ENCODE data around the gene MYO15B.

Gene MYO15B

DNA sequence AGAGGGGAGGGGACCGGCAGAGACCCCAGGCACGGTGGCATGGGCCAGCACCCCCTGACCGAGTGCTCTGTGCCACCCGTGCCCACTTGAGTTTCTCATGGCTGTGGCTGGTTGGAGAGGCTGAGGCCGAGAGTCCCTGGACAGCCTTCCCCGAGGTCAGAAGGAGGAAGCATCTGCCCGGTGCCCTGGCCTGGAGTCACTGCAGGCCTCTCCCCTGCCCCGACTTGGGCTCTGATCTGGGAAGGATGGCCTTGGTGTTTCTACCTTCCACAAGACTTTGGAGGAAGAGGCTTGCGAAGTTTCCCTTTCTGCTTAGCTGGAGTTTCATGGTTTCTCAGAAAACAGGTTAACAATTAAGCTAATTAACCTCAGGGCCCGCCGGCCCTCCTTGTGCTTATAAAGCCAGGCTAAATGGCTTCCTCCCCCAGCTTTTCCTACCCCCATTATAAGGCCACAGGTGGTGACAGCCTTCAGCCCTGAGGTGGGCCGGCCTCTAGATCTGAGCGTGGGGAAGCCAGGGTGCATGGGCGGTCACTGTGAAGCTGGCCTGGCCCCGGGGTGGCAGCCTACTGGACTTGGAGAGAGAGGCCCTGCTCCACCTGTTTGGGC, 44.8 kb upstream of the MYO15B start:
- TF ChIP-seq, protein P1, sequence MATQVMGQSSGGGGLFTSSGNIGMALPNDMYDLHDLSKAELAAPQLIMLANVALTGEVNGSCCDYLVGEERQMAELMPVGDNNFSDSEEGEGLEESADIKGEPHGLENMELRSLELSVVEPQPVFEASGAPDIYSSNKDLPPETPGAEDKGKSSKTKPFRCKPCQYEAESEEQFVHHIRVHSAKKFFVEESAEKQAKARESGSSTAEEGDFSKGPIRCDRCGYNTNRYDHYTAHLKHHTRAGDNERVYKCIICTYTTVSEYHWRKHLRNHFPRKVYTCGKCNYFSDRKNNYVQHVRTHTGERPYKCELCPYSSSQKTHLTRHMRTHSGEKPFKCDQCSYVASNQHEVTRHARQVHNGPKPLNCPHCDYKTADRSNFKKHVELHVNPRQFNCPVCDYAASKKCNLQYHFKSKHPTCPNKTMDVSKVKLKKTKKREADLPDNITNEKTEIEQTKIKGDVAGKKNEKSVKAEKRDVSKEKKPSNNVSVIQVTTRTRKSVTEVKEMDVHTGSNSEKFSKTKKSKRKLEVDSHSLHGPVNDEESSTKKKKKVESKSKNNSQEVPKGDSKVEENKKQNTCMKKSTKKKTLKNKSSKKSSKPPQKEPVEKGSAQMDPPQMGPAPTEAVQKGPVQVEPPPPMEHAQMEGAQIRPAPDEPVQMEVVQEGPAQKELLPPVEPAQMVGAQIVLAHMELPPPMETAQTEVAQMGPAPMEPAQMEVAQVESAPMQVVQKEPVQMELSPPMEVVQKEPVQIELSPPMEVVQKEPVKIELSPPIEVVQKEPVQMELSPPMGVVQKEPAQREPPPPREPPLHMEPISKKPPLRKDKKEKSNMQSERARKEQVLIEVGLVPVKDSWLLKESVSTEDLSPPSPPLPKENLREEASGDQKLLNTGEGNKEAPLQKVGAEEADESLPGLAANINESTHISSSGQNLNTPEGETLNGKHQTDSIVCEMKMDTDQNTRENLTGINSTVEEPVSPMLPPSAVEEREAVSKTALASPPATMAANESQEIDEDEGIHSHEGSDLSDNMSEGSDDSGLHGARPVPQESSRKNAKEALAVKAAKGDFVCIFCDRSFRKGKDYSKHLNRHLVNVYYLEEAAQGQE (IDR thresholded peaks at IDR 0.05; ENCODE audit: insufficient read depth in 1 of 2, low read depth in 2 of 2, low read length in 2 of 2): no peak
- TF ChIP-seq SIN3A (IDR thresholded peaks at IDR 0.05; ENCODE audit: borderline replicate concordance, insufficient read depth, low read length) (no peak), POLR2AphosphoS5 (IDR thresholded peaks at IDR 0.05; ENCODE audit: low read depth, low read length) (no peak), TAF1 (IDR thresholded peaks at IDR 0.05; ENCODE audit: borderline replicate concordance, insufficient read depth, low read length) (no peak), FOXP2 (optimal IDR thresholded peaks at IDR 0.05; ENCODE audit: borderline replicate concordance, extremely low read depth, extremely low read length, insufficient read depth) (no peak)

DNA sequence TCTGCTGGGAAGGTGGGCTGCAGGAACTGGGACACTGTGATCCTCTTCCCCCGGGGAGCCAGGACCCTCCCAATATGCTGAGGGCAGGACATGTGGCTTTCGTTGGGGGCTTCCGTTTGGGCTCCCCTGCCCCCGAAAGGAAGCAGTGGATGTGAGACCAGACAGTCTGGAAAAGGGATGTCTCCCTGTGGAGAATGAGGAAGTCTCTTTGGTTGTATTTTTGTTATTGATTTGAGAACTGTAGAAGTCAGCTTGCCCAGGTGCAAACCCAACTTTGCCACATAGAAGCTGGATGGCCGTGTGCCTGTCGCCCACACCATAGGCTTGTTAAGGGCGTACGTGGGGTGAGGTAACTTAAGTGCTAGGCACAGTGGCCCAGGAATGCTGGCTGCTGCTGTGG, 43.4 kb upstream of the MYO15B start:
- TF ChIP-seq SIN3A (IDR thresholded peaks at IDR 0.05; ENCODE audit: borderline replicate concordance, insufficient read depth, low read length) (no peak), POLR2AphosphoS5 (IDR thresholded peaks at IDR 0.05; ENCODE audit: low read depth, low read length) (no peak), TAF1 (IDR thresholded peaks at IDR 0.05; ENCODE audit: borderline replicate concordance, insufficient read depth, low read length) (no peak), FOXP2 (optimal IDR thresholded peaks at IDR 0.05; ENCODE audit: borderline replicate concordance, extremely low read depth, extremely low read length, insufficient read depth) (no peak)
- TF ChIP-seq, protein P1 (IDR thresholded peaks at IDR 0.05; ENCODE audit: insufficient read depth in 1 of 2, low read depth in 2 of 2, low read length in 2 of 2): no peak

DNA sequence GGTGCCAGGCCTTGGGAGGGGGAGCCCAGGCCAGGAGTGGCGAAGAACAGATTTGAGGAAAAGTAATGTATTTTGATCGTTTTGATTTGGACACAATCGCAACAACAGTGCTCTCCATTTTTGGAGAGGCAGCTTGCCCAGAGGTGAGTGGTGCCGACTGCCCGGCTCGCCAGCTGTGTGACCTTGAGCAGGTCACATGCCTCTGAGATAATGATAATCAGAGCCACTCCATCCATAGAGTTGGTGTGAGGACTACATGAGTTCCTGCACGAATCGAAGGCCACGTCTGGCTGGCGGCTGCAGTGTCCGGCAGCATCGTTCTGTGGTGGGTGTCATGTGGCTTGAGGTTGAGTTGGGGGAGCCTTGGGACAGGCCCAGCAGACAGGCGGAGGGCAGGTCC, 41.4 kb upstream of the MYO15B start:
- TF ChIP-seq TAF1 (IDR thresholded peaks at IDR 0.05; ENCODE audit: borderline replicate concordance, insufficient read depth, low read length) (no peak), FOXP2 (optimal IDR thresholded peaks at IDR 0.05; ENCODE audit: borderline replicate concordance, extremely low read depth, extremely low read length, insufficient read depth) (no peak), POLR2AphosphoS5 (IDR thresholded peaks at IDR 0.05; ENCODE audit: low read depth, low read length) (no peak), SIN3A (IDR thresholded peaks at IDR 0.05; ENCODE audit: borderline replicate concordance, insufficient read depth, low read length) (no peak)
- TF ChIP-seq, protein P1 (IDR thresholded peaks at IDR 0.05; ENCODE audit: insufficient read depth in 1 of 2, low read depth in 2 of 2, low read length in 2 of 2): no peak

DNA sequence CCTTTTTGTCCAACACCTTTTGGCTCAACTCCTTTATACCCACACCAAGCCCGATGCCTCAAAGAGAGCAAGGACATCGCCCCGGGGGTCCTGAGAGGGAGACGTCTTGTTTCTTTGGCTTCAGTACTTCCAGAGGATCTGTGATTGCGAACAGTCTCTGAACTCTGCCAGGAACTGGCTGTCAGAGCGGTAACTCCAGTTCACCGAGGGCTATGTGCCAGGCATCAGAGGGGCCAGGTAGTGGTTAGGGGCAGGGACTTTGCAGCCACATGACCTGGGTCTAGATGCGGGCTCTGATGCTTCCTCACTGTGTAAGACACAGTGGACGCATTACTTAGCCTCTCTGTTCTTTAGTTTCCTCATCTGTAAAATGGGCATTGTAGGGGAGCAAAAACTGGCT, 40.5 kb upstream of the MYO15B start:
- TF ChIP-seq SIN3A (IDR thresholded peaks at IDR 0.05; ENCODE audit: borderline replicate concordance, insufficient read depth, low read length) (no peak), POLR2AphosphoS5 (IDR thresholded peaks at IDR 0.05; ENCODE audit: low read depth, low read length) (no peak), TAF1 (IDR thresholded peaks at IDR 0.05; ENCODE audit: borderline replicate concordance, insufficient read depth, low read length) (no peak), FOXP2 (optimal IDR thresholded peaks at IDR 0.05; ENCODE audit: borderline replicate concordance, extremely low read depth, extremely low read length, insufficient read depth) (no peak)
- TF ChIP-seq, protein P1 (IDR thresholded peaks at IDR 0.05; ENCODE audit: insufficient read depth in 1 of 2, low read depth in 2 of 2, low read length in 2 of 2): no peak

All from PFSK-1 (cell line).